RWPE2 (cell line): ENCODE results near the gene KRT40.

Experiments
- ATAC-seq: fragments of 200-7000 bp; cut with Tn5 transposase; 3 replicates; pipeline ENCODE4 v1.9.1; 2021; ENCODE audit warnings: low read depth
- DNase-seq: peaks from one replicate; pipeline ENCODE4 v3.0.0-alpha.2; 2020; ENCODE audit warnings: low spot score
- H3K27ac ChIP-seq: fragments of 450-650 bp; 2 replicates; pipeline ENCODE4 v1.5.1; 2017; ENCODE audit warnings: mild to moderate bottlenecking; ENCODE audit not compliant: poor library complexity, severe bottlenecking
- H3K27me3 ChIP-seq: fragments of 250-450 bp; sonication (Bioruptor Pico); 2 replicates; pipeline ENCODE4 v1.5.1; 2021; ENCODE audit warnings: mild to moderate bottlenecking, moderate library complexity; ENCODE audit not compliant: insufficient read depth, poor library complexity, severe bottlenecking
- H3K36me3 ChIP-seq: fragments of 250-450 bp; sonication (Bioruptor Pico); 2 replicates; pipeline ENCODE4 v1.5.1; 2020; ENCODE audit warnings: low read depth, mild to moderate bottlenecking, moderate library complexity
- H3K4me1 ChIP-seq: fragments of 250-450 bp; sonication (Bioruptor Pico); 2 replicates; pipeline ENCODE4 v1.5.1; 2021; ENCODE audit warnings: mild to moderate bottlenecking, moderate library complexity; ENCODE audit not compliant: insufficient read depth, poor library complexity, severe bottlenecking
- H3K4me3 ChIP-seq: fragments of 250-450 bp; sonication (Bioruptor Pico); 2 replicates; pipeline ENCODE4 v1.5.1; 2021; ENCODE audit warnings: mild to moderate bottlenecking, moderate library complexity; ENCODE audit not compliant: severe bottlenecking
- H3K9me3 ChIP-seq: fragments of 250-450 bp; sonication (Bioruptor Pico); 2 replicates; pipeline ENCODE4 v1.5.1; 2021; ENCODE audit warnings: mild to moderate bottlenecking, moderate library complexity; ENCODE audit not compliant: severe bottlenecking
- TF ChIP-seq, protein P1 (sequence below): fragments of 450-650 bp; IDR thresholded peaks from one replicate; pipeline ENCODE4 v1.5.1; 2017; ENCODE audit warnings: mild to moderate bottlenecking, moderate library complexity; ENCODE audit not compliant: poor library complexity, severe bottlenecking

The KRT40 gene

GRCh38 chr17:40967582-40967981 lies 16.5 kb downstream of the KRT40 start:
- peaks cover 2% of the 10 kb centered on the region for H3K4me1 ChIP-seq
- ATAC-seq (no peak), DNase-seq (no peak)
- H3K27me3 ChIP-seq = no peaks in the 10 kb centered on the region
- no peak overlapping the region for H3K4me3 ChIP-seq
- no peaks in the 10 kb centered on the region for H3K9me3 ChIP-seq
- no peaks in the 10 kb centered on the region for H3K36me3 ChIP-seq
- no peak overlapping the region for H3K27ac ChIP-seq
- TF ChIP-seq, protein P1, sequence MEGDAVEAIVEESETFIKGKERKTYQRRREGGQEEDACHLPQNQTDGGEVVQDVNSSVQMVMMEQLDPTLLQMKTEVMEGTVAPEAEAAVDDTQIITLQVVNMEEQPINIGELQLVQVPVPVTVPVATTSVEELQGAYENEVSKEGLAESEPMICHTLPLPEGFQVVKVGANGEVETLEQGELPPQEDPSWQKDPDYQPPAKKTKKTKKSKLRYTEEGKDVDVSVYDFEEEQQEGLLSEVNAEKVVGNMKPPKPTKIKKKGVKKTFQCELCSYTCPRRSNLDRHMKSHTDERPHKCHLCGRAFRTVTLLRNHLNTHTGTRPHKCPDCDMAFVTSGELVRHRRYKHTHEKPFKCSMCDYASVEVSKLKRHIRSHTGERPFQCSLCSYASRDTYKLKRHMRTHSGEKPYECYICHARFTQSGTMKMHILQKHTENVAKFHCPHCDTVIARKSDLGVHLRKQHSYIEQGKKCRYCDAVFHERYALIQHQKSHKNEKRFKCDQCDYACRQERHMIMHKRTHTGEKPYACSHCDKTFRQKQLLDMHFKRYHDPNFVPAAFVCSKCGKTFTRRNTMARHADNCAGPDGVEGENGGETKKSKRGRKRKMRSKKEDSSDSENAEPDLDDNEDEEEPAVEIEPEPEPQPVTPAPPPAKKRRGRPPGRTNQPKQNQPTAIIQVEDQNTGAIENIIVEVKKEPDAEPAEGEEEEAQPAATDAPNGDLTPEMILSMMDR = no peak

- no peak for DNase-seq
- no peaks in the 10 kb centered on the region for H3K9me3 ChIP-seq
- no peak for ATAC-seq
- H3K4me1 ChIP-seq = peaks cover 2% of the 10 kb centered on the region
- H3K27me3 ChIP-seq = no peaks in the 10 kb centered on the region
- no peaks in the 10 kb centered on the region for H3K36me3 ChIP-seq
- TF ChIP-seq, protein P1 = no peak
- no peak within 1 kb of the TSS for H3K27ac ChIP-seq
- H3K4me3 ChIP-seq = no peak within 1 kb of the TSS
Observed at GRCh38 chr17:40966848-40967247, 17.3 kb downstream of the KRT40 start, which contains the start of gene KRT39. TSS of gene KRT39 (minus strand) at chr17:40966948. CDS start at chr17:40966856, 92 bp downstream.

DNA sequence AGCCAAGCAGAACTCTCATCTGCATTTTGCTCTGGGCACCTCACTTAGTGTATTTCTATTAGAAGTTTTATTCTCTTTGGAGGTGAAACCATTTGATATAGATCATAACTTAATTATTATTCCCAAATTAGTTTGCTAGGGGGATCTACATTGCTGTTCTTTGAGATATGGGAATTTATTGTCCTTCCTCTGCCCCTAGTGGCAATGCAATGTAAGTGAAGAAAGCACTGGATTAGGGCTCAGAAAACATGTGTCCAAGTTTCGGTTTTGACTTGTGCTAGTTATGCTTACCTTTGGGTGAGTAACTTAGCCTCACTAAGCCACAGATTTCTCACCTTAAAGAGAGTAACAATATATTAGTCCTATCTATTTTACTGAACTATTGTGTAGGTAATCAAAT lies 20.3 kb downstream of the KRT40 start:
- Histone ChIP-seq H3K27ac (no peak overlapping the region), H3K36me3 (no peaks in the 10 kb centered on the region), H3K27me3 (no peaks in the 10 kb centered on the region), H3K4me1 (peaks cover 5% of the 10 kb centered on the region), H3K4me3 (no peak overlapping the region), H3K9me3 (no peaks in the 10 kb centered on the region)
- ATAC-seq (0 out of 3 replicates have a peak, but pooled peaks have one; percentile 40), DNase-seq (no peak)
- TF ChIP-seq, protein P1 = peak; percentile 64

DNA sequence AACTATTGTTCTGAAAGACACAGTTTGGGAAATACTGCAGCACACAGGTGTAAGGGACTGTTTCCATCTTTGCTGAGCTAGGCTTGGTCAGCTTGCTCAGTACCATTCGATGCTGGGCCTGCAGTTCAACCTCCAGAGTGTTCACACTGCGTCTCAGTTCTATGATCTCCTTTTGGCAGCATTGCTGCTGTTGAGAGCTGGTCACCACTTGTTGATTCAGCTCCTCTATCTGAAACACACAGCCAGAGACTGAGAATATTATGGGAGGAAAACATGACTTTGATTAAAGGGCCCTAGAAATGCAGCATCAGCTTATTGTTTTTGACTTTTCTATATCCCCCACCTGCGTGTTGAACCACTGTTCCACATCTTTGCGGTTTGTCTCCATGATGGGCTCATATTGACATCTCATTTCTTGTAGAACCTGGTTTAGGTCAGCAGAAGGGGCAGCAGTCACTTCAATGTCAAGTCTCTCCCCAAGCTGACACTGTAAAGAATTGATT lies 22.0 kb downstream of the KRT40 start:
- no peaks in the 10 kb centered on the region for H3K27me3 ChIP-seq
- ATAC-seq (no peak), DNase-seq (no peak)
- no peak overlapping the region for H3K4me3 ChIP-seq
- H3K4me1 ChIP-seq = peaks cover 22% of the 10 kb centered on the region
- H3K36me3 ChIP-seq = no peaks in the 10 kb centered on the region
- no peak overlapping the region for H3K27ac ChIP-seq
- H3K9me3 ChIP-seq = no peaks in the 10 kb centered on the region
- TF ChIP-seq, protein P1 = no peak

DNA sequence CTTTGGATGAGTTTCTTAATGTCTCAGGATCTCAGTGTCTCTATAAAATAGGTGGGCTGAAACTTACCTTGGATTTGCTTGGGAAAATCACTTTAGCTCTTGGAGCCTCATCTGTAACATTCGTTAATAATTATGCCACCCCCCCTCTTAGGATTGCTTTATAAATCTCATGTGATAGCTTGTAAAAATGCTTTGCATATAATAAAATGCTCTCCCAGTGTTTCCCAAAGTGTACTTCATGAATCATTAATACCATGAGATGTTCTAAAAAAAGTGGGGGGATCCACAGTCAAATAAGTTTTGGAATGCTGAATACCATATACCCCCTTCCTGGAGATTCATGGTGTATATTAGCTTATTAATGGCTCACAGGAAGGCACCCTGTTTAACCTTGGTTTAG lies 22.5 kb downstream of the KRT40 start:
- H3K9me3 ChIP-seq = no peaks in the 10 kb centered on the region
- no peaks in the 10 kb centered on the region for H3K36me3 ChIP-seq
- no peak overlapping the region for H3K27ac ChIP-seq
- TF ChIP-seq, protein P1 = no peak
- no peaks in the 10 kb centered on the region for H3K27me3 ChIP-seq
- H3K4me1 ChIP-seq = peaks cover 25% of the 10 kb centered on the region
- no peak for DNase-seq
- no peak overlapping the region for H3K4me3 ChIP-seq
- ATAC-seq = no peak
